ENCODE results near the gene CPXM2. TPM values are rescaled to one million over a fixed set of nuclear protein-coding genes. Genes with fewer than 3 reads are reported as not detected.

CPXM2 gene
- total and polyA plus RNA-seq, 10 of the 15 experiments (the other 5 are each of a cell fraction or from before 2014, with no cell fraction given) = 0.08 to 1.1 (median 0.58) TPM

DNA sequence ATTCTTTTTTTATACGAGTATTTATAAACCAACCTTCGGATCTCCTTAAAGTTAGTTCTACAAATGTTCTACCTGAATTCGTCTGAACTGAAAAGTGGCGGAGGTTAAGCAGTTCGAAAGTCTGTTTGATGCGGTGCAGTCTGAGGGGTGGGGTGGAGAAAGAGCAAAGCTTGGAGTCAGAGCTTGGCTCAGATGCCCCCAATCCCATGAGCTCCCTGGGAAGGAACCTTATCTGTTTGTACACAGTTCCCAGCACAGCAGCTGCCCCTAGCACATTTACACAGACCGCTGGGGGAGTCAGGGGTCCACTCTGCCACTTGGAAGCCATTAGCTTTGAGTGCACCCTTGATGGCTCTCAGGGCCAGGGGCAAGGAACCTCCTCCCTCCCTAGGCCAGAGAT, 30.8 kb downstream of the CPXM2 start:
- in situ Hi-C loops (cut with MboI) (no loop called here), intact Hi-C loops (cut with micrococcal nuclease; ENCODE audit: unreplicated experiment) (no loop called here)
- no peak overlapping the region for H2AFZ ChIP-seq (ENCODE audit: control insufficient read depth, low read depth, low read length)
- BruUV-seq (replicated peaks) = no TSS peak
- DNase-seq (ENCODE audit: low read depth, low spot score) (no peak), FAIRE-seq (no peak), ATAC-seq (no peak)
- 35% methylated on average over 7 of the region's 7 CpGs for WGBS (ENCODE audit: insufficient coverage, insufficient replicate concordance, low lambda C conversion rate, missing lambda C conversion rate)
- H3K4me2 ChIP-seq (ENCODE audit: control insufficient read depth, insufficient read depth) = no peak overlapping the region
- H3K9ac ChIP-seq (ENCODE audit: control insufficient read depth, insufficient read depth, low read length) = no peak overlapping the region
- no peak overlapping the region for H3K4me3 ChIP-seq
- TF ChIP-seq CBFB (IDR thresholded peaks at IDR 0.05; ENCODE audit: low read depth) = no peak
- TF ChIP-seq, protein P1, sequence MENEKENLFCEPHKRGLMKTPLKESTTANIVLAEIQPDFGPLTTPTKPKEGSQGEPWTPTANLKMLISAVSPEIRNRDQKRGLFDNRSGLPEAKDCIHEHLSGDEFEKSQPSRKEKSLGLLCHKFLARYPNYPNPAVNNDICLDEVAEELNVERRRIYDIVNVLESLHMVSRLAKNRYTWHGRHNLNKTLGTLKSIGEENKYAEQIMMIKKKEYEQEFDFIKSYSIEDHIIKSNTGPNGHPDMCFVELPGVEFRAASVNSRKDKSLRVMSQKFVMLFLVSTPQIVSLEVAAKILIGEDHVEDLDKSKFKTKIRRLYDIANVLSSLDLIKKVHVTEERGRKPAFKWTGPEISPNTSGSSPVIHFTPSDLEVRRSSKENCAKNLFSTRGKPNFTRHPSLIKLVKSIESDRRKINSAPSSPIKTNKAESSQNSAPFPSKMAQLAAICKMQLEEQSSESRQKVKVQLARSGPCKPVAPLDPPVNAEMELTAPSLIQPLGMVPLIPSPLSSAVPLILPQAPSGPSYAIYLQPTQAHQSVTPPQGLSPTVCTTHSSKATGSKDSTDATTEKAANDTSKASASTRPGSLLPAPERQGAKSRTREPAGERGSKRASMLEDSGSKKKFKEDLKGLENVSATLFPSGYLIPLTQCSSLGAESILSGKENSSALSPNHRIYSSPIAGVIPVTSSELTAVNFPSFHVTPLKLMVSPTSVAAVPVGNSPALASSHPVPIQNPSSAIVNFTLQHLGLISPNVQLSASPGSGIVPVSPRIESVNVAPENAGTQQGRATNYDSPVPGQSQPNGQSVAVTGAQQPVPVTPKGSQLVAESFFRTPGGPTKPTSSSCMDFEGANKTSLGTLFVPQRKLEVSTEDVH (IDR thresholded peaks at IDR 0.05; ENCODE audit: low read depth, partially characterized antibody) = no peak
- TF ChIP-seq, protein P2, sequence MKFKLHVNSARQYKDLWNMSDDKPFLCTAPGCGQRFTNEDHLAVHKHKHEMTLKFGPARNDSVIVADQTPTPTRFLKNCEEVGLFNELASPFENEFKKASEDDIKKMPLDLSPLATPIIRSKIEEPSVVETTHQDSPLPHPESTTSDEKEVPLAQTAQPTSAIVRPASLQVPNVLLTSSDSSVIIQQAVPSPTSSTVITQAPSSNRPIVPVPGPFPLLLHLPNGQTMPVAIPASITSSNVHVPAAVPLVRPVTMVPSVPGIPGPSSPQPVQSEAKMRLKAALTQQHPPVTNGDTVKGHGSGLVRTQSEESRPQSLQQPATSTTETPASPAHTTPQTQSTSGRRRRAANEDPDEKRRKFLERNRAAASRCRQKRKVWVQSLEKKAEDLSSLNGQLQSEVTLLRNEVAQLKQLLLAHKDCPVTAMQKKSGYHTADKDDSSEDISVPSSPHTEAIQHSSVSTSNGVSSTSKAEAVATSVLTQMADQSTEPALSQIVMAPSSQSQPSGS (IDR thresholded peaks at IDR 0.05; ENCODE audit: low read length) = no peak
- TF ChIP-seq, protein P3, sequence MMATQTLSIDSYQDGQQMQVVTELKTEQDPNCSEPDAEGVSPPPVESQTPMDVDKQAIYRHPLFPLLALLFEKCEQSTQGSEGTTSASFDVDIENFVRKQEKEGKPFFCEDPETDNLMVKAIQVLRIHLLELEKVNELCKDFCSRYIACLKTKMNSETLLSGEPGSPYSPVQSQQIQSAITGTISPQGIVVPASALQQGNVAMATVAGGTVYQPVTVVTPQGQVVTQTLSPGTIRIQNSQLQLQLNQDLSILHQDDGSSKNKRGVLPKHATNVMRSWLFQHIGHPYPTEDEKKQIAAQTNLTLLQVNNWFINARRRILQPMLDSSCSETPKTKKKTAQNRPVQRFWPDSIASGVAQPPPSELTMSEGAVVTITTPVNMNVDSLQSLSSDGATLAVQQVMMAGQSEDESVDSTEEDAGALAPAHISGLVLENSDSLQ (IDR thresholded peaks at IDR 0.05) = no peak
- TF ChIP-seq FOXM1 (IDR thresholded peaks at IDR 0.05; ENCODE audit: low read depth, low read length) = no peak
- TF ChIP-seq, protein P4, sequence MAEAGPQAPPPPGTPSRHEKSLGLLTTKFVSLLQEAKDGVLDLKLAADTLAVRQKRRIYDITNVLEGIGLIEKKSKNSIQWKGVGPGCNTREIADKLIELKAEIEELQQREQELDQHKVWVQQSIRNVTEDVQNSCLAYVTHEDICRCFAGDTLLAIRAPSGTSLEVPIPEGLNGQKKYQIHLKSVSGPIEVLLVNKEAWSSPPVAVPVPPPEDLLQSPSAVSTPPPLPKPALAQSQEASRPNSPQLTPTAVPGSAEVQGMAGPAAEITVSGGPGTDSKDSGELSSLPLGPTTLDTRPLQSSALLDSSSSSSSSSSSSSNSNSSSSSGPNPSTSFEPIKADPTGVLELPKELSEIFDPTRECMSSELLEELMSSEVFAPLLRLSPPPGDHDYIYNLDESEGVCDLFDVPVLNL (IDR thresholded peaks at IDR 0.05; ENCODE audit: low read depth, low read length) = no peak
- TF ChIP-seq, protein P5, sequence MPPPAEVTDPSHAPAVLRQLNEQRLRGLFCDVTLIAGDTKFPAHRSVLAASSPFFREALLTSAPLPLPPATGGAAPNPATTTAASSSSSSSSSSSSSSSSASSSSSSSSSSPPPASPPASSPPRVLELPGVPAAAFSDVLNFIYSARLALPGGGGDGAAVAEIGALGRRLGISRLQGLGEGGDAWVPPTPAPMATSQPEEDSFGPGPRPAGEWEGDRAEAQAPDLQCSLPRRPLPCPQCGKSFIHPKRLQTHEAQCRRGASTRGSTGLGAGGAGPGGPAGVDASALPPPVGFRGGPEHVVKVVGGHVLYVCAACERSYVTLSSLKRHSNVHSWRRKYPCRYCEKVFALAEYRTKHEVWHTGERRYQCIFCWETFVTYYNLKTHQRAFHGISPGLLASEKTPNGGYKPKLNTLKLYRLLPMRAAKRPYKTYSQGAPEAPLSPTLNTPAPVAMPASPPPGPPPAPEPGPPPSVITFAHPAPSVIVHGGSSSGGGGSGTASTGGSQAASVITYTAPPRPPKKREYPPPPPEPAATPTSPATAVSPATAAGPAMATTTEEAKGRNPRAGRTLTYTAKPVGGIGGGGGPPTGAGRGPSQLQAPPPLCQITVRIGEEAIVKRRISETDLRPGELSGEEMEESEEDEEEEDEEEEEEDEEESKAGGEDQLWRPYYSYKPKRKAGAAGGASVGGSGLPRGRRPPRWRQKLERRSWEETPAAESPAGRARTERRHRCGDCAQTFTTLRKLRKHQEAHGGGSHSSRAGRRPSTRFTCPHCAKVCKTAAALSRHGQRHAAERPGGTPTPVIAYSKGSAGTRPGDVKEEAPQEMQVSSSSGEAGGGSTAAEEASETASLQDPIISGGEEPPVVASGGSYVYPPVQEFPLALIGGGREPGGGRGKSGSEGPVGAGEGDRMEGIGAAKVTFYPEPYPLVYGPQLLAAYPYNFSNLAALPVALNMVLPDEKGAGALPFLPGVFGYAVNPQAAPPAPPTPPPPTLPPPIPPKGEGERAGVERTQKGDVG (CRISPR knock-in tag; IDR thresholded peaks at IDR 0.05) = no peak
- TF ChIP-seq TAF1 (IDR thresholded peaks at IDR 0.05; ENCODE audit: borderline replicate concordance, low read depth, low read length) = no peak
- no peak for TF ChIP-seq CHD4 (IDR thresholded peaks at IDR 0.05)
- TF ChIP-seq BACH1 (IDR thresholded peaks at IDR 0.05; ENCODE audit: borderline replicate concordance) = no peak
- no peak for TF ChIP-seq RCOR1 (conservative IDR thresholded peaks at IDR 0.05; ENCODE audit: low read depth, low read length)
- ChIA-PET RAD21 (ENCODE audit: unreplicated experiment) (interaction anchor here (1.0 to 4.2 kb wide), 2 partner anchors 12 to 27 kb away, joined by 4 to 18 read pairs; no protein-coding TSS in a partner anchor), SMC1A (ENCODE audit: uncharacterized antibody, unreplicated experiment) (interaction anchor here (0.6 to 1.1 kb wide), 3 partner anchors 16 to 733 kb away, joined by 3 read pairs; no protein-coding TSS in a partner anchor), CTCF (interaction anchor here (0.8 to 1.9 kb wide), 2 partner anchors 12 to 44 kb away, joined by 3 to 5 read pairs; no protein-coding TSS in a partner anchor), POLR2A (interaction anchor here (0.7 kb wide), 1 partner anchor 12 kb away, joined by 3 read pairs; no protein-coding TSS in a partner anchor)
- H3K79me2 ChIP-seq (ENCODE audit: control insufficient read depth, insufficient read depth, low read length) = no peaks in the 10 kb centered on the region
- H3K27ac ChIP-seq (ENCODE audit: control insufficient read depth, insufficient read depth) = no peak overlapping the region
- H3K9me3 ChIP-seq (replicated peaks; ENCODE audit: control insufficient read depth, insufficient read depth, low read length) = no peaks in the 10 kb centered on the region
- H3K4me1 ChIP-seq (ENCODE audit: control insufficient read depth, insufficient read depth, low read length) = 0 out of 2 replicates have a peak, but pooled peaks cover 5% of the 10 kb centered on the region
- H3K36me3 ChIP-seq (ENCODE audit: control insufficient read depth in 2 of 2, insufficient read depth in 2 of 2, low read length in 1 of 2) = no peaks in the 10 kb centered on the region
- peaks cover 0 to 1% of the 10 kb centered on the region in 2 experiments; a peak in 2 of 4 replicates for H3K27me3 ChIP-seq (replicated peaks in 1 of 2; ENCODE audit: control insufficient read depth in 2 of 2, insufficient read depth in 2 of 2, low read length in 1 of 2)
- H4K20me1 ChIP-seq (ENCODE audit: control insufficient read depth, insufficient read depth) = no peaks in the 10 kb centered on the region
